ENCODE measurements around the gene ELMO3.

ELMO3 gene

DNA sequence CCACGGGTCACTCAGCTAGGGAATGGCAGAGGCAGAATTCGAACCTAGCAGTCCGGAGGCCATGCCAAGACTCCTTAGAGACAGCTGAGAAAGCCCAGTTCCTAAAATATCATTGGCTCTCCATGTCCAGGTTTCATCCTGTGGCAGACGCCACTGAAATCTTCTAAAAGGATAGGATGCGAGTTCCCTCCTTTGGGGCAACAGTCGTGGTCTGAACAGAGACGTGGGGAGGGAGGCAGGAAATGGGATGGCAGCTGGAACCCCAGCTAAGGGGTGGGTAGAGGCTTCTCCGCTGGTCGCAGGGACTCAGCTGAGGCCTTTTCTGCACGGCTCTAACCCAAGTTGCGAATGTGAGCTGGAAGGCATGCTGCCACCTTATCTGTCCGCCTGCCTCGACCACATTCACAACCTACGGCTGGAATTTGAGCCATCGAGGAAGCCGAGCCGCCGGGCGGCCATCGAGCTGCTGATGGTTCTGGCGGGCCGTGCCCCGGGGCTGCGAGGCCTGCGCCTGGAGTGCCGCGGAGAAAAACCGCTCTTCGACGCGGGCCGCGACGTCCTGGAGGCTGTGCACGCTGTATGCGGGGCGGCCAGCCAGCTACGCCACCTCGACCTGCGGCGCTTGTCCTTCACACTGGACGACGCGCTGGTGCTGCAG, 36.3 kb upstream of the ELMO3 start:
- Histone ChIP-seq H3K27ac (peak overlapping the region; percentile 57 to 73), H3K4me3 (peak overlapping the region; percentile 47 to 51), H3K36me3 (no peaks in the 10 kb centered on the region), H3K27me3 (peaks cover 0 to 45% of the 10 kb centered on the region in 2 donors), H3K4me1 (peaks cover 4 to 72% (median 62%) of the 10 kb centered on the region in 4 donors), H3K9me3 (no peaks in the 10 kb centered on the region)
- no peak for DNase-seq
- TF ChIP-seq, protein P1, sequence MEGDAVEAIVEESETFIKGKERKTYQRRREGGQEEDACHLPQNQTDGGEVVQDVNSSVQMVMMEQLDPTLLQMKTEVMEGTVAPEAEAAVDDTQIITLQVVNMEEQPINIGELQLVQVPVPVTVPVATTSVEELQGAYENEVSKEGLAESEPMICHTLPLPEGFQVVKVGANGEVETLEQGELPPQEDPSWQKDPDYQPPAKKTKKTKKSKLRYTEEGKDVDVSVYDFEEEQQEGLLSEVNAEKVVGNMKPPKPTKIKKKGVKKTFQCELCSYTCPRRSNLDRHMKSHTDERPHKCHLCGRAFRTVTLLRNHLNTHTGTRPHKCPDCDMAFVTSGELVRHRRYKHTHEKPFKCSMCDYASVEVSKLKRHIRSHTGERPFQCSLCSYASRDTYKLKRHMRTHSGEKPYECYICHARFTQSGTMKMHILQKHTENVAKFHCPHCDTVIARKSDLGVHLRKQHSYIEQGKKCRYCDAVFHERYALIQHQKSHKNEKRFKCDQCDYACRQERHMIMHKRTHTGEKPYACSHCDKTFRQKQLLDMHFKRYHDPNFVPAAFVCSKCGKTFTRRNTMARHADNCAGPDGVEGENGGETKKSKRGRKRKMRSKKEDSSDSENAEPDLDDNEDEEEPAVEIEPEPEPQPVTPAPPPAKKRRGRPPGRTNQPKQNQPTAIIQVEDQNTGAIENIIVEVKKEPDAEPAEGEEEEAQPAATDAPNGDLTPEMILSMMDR (IDR thresholded peaks at IDR 0.05), result no peak
- intact Hi-C loops (cut with DNase I; ENCODE audit: low total_unique reads), result loop anchor here (5.0 kb wide), 1 partner anchor 280 kb away; the partner anchor contains the start of gene PDP2

DNA sequence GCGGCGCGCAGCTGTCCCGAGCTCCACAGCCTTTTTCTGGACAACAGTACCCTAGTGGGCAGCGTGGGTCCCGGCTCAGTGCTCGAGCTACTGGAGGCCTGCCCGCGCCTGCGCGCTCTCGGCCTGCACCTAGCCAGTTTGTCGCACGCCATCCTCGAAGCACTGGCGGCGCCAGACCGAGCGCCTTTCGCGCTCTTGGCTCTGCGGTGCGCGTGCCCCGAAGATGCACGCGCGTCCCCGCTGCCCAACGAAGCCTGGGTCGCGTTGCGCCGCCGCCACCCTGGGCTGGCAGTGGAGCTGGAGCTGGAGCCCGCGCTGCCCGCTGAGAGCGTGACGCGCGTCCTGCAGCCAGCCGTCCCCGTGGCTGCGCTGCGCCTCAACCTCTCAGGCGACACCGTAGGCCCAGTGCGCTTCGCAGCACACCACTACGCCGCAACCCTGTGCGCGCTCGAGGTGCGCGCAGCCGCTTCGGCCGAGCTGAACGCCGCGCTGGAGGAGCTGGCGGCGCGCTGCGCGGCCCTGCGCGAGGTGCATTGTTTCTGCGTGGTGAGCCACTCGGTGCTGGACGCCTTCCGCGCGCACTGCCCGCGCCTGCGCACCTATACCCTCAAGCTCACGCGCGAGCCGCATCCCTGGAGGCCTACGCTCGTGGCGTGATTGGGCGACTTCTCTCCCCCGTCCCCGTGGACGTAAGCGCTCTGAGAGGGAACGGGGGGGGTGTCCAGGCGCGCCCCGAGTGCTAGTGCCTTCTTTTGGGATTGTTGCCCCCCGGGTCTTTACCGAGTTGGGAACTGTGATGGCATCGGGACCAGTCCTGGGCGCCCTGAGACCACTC, 35.5 kb upstream of the ELMO3 start:
- H3K36me3 ChIP-seq, result no peaks in the 10 kb centered on the region
- H3K4me3 ChIP-seq, result peak overlapping the region; percentile 47 to 51
- H3K4me1 ChIP-seq, result peaks cover 4 to 71% (median 62%) of the 10 kb centered on the region in 4 donors
- peak in 1 of 2 donors; percentile 86 for DNase-seq
- TF ChIP-seq, protein P1 (IDR thresholded peaks at IDR 0.05), result no peak
- H3K27ac ChIP-seq, result peak overlapping the region; percentile 57 to 73
- H3K9me3 ChIP-seq, result no peaks in the 10 kb centered on the region
- H3K27me3 ChIP-seq, result peaks cover 0 to 45% of the 10 kb centered on the region in 2 donors
- intact Hi-C loops (cut with DNase I; ENCODE audit: low total_unique reads), result loop anchor here (5.0 kb wide), 1 partner anchor 281 kb away; the partner anchor contains the start of gene PDP2

DNA sequence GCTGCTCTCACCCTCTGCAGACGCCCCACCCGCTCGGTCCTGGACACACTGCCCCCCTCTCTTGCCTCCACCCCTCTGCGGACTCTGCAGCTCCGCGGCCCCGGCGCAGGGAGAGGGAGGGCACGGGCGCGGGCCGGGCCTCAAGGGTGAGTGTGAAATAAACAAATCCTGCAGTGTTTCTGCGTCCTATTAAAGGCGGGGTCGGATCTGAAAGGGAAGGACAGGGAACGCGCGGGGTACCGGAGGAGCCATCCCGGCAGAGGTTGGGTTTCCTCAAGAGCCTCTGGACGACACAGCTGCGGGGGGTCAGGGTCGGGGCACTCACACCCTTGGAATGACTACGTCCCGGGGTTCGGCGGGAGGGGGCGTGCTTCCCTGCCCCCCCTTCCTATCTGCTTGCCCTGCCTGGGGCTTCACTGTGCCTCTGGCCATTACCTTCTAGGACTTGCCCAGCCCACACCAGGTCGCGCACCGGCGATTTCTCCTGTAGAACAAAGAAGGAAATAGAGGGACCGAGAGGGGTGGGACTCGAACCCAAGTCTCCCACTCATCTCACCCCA, 34.9 kb upstream of the ELMO3 start:
- no peaks in the 10 kb centered on the region for H3K36me3 ChIP-seq
- TF ChIP-seq, protein P1 (IDR thresholded peaks at IDR 0.05), result no peak
- peaks cover 0 to 45% of the 10 kb centered on the region in 2 donors for H3K27me3 ChIP-seq
- H3K4me3 ChIP-seq, result peak overlapping the region; percentile 47 to 51
- peaks cover 4 to 71% (median 60%) of the 10 kb centered on the region in 4 donors for H3K4me1 ChIP-seq
- peak overlapping the region; percentile 57 to 73 for H3K27ac ChIP-seq
- intact Hi-C loops (cut with DNase I; ENCODE audit: low total_unique reads), result loop anchor here (5.0 kb wide), 1 partner anchor 282 kb away; the partner anchor contains the start of gene PDP2
- H3K9me3 ChIP-seq, result no peaks in the 10 kb centered on the region
- DNase-seq, result no peak

DNA sequence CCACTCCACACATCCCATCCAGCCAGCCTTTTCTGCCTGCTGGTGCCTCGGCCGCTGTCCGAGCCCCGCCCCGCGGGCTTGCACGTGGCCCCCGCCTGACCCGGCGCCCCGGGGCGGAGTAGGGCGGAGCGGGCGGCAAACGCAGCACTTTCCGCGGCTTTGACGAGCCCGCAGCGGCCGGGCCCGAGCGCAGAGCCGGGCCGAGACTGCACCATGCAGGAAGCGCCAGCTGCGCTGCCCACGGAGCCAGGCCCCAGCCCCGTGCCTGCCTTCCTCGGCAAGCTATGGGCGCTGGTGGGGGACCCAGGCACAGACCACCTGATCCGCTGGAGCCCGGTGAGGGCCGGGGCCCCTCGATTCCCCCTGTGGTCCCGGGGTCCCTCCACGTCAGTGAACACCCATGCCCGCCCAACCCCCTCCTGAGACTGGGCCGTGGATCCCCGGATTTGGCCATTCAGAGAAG, 34.3 kb upstream of the ELMO3 start, which contains the start of gene HSF4:
TSS of gene HSF4 (plus strand) at position 147 of the 463 bp plus-strand sequence. CDS start at position 214, 67 bp downstream.
- DNase-seq, result peak; percentile 69 to 85
- peaks cover 0 to 45% of the 10 kb centered on the region in 2 donors for H3K27me3 ChIP-seq

More for the DNA sequence above, 34.3 kb upstream of the ELMO3 start, which contains the start of gene HSF4:
- H3K36me3 ChIP-seq, result no peaks in the 10 kb centered on the region
- intact Hi-C loops (cut with DNase I; ENCODE audit: low total_unique reads), result loop anchor here (5.0 kb wide), 1 partner anchor 282 kb away; the partner anchor contains the start of gene PDP2
- H3K9me3 ChIP-seq, result no peaks in the 10 kb centered on the region
- peak within 1 kb of the TSS; percentile 47 to 51 for H3K4me3 ChIP-seq
- H3K4me1 ChIP-seq, result peaks cover 4 to 73% (median 63%) of the 10 kb centered on the region in 4 donors
- peak within 1 kb of the TSS; percentile 57 to 73 for H3K27ac ChIP-seq
- TF ChIP-seq, protein P1 (IDR thresholded peaks at IDR 0.05), result no peak
